HG03354 (cell line): Measurements from ENCODE around the gene RAI1.

Source experiments
- ATAC-seq: cut with Tn5 transposase; IDR thresholded peaks from one replicate; pipeline ENCODE4 v1.9.1; 2021; ENCODE audit warnings: mild to moderate bottlenecking; ENCODE audit not compliant: unreplicated experiment, poor library complexity, severe bottlenecking

RAI1 gene

DNA sequence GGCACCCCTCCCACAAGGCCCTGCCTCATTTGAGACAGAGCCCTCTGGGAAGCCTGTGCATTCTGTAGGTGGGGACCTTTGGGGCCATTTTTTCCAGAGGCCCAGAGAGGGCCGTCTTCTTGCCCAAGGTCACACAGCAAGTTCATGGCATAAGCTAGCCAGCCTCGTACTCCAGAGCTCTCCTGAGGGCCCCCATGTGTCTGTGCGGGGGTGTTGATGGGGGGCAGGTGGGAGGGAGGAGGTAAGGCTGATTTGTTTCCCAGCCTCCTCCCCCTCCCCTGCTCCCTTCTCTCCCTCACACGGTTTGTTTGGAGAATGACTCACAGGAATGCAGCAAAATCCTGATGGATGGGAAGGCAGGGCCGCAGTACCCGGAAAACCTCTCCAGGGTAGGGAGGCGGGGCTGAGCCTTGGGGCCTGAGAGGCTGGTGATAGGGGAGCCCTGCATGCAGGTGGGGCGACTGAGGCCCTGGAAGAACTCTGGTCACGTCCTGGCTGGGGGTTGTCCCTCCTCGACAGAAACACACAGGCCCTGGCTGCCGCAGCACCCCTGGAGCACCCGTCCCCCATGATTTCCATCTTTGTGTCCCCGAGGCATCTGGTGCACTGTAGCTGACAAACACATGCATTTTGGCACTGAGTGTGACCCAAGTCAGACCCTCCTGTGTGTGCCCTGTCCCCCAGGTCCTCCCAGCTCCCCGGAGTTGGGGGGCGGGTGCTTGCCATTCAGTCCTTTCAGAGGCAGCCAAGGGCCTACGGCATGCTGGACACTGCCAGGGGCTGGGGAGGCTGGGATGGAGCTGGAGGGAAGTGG is 29.7 kb downstream of the RAI1 start:
- ATAC-seq, result no peak

DNA sequence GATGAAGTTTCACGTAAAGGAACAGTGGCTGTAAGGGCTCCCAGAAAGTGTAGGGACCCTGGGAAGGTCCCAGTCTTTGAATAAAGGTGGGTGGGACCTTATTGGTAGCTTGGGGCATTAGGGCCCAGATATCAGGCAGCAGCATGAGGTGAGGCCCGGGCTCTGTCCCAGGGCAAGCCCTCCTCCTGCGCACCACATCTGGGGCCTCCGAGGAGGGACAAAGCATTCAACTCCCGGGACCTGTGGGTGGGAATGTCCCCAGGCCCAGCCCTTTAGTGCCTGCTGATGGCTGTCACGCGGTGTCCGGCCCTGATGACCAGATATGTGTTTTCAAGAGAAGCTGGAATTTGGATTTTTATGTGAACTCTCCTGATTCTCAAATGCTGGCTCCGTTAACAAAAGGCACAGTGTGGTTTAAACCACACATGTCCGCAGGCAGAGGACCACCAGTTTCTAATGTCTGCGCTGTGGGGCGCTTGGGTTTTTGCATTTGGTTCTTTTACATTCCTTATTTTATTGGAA is 30.4 kb downstream of the RAI1 start:
- ATAC-seq, result no peak

DNA sequence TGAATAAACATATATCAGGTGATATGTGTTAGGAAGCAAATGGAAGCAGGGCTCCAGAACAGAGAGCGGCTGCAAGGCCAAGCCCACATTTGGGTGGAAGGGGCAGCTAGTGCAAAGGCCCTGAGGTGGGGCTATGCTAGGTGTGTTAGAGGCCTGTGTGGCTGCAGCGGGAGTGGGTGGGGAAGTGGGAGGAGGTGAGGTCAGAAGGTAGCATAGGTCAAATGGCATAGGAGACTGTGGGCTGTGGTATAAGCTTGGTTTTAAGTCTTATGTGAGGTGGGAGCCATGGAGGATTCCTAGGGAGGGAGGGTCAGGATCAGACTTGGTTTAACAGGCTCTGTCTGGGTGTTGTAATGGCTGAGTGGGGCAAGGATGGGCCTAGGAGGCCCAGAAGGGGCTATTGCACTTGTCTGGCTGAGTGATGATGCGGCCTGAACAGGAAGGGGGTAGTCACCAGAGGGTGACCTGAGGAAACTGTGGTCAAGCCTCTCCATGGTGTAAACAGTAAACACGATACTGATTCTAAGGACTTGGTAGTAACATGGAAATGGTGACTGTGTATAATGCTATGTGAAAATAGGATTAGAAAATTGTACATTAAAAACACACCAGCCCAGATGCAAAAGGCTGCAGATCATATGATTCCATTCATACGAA is 31.1 kb downstream of the RAI1 start:
- ATAC-seq, result peak; percentile 94

DNA sequence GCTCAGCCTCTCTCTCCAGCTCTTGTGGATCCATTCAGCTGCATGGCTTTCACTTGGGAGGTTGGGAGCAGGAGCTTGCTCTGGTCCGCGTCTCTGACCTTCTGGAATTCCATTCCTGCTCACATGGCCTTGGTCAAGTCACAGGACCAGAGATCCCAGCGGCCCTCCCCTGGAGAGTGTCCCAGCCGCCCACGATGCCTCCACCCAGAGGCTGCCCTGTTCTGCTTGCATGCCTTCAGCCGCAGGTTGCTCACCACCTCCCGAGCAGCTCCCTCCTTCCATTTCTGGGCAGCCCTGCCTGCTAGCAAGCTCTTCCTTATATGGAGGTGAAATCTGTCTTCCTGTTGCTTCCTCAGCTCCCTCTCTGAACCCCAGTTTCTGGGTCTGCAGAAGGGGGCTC is 32.6 kb downstream of the RAI1 start:
- ATAC-seq, result no peak

DNA sequence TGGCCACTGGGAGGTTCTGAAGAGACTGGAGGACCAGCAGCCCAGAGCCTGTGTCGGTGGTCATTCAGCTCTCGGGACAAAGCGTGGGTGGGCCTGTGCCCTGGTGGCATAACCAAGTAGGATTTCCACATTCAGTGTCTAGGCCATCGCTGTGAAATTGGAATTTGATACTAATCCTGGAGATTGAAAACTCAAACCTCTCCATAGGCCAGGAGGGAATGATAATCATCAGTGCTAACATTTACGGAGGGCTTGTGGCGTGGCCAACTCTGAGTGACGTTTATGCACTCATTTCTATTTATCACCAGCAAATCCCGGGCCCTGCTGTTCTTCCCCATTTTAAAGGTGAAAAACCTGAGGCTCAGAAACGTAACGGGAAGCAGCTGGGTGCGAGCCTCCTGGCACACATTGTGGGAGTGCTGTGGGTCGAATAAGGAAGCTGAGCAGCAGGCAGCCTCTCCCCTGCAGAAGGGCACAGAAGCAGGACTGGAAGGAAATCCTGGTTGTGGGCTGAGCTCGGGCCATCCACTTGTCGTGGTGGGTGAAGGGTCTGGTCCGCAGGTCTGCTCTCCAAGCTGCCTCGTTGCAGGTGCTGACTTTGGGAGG is 33.1 kb downstream of the RAI1 start:
- ATAC-seq, result no peak

DNA sequence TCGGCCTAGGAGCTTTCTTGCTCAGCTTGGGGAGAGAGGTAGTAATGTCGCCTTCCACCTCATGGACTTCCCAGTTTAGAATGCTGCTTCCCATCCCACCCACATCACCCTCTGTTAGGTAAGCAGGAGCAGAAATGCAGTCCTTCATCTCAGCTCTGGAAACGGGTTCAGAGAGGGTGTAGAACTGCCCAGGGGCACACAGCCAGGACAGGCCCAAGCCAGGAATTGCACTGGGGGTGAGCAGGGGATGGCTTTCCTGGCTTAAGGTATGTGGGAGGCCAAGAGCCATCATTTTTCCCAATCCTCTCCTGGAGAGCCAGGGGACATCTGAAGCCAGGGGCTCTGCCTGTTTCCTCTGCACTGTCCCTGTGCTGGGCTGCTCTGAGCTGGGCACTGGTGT is 33.6 kb downstream of the RAI1 start:
- ATAC-seq, result no peak

DNA sequence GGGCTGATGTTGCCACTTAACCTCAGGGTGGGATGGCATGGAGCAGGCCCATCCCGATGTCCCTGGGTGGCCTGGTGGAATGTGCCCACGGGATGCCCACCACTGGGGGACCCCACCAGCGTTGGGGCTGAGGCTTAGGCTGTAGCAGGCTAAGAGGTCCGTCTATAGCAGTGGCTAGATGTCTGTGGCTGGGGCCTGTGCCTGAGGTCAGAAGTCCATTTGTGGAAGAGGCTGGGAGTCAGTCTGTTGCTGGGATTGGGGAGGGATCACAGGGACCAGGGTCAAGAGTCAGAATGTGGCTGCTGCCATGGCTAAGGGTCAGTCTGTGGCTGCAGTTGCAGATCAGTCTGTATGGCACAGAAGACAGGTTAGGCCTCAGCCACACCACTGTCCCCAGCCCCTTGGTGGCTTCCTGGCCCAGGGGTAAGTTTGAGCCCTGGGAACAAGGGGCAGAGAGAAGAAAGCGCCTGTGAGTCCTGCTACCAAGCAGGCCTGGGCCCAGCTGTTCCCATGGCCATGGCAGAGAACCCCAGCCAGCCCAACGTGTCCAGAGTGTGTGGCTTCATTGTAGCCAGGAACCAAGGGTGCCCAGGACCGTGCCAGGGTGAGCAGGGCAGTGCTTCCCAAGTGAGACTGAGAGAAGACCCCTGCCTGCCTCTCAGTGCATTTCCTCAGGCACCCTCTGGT is 35.7 kb downstream of the RAI1 start:
- ATAC-seq, result no peak

DNA sequence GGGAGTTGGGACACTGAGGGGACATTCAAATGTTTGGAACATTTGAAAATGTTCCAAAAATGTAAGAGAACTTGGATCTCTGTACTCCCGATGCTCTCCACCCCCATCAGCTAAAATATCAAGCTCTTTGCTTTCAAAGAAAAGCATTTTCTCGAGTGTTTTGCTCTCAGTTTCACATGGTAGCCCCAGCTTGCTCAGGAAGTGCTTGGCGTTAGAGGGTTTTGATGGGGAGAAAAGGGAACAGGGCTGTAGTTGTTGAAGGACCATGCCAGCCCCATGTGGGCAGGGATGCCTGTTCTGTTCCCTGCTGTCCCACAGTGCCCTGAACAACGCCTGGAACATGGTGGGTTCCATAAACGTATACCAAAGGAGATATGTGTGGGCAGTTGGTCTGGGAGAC is 37.0 kb downstream of the RAI1 start:
- ATAC-seq, result no peak

DNA sequence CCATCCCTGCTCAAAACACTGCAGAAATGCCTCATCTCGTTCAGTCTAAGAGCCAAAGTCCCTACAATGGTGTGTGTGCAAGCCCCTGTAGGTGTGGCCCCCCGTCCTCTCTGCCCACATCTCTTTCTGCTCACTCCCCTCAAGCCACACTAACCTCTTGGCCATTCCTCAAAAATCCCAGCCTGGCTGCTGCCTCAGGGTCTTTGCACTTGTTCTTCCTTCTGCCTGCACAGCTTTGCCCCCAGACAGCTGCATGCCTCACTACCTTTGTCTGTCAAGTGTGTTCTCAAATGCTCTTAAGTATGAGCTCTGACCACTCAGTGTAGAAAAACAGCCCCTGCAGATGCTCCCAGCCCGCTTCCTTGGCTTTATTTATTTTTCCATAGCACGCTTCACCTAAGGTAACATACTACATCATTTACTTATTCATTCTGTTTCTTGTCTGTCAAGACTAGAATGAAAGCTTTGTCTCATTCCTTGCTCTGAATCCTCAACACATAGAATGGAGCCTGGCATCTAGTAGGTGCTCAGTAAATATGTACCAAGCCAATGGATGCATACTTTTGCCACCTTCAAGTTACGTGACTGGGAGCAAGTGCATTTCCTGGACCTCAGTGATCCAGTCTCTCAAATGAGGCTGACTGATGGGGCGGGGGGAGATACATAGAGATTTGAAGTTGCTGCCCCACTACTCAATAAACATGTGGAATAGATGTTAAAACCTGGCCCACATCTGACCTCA is 38.1 kb downstream of the RAI1 start:
- ATAC-seq, result no peak

DNA sequence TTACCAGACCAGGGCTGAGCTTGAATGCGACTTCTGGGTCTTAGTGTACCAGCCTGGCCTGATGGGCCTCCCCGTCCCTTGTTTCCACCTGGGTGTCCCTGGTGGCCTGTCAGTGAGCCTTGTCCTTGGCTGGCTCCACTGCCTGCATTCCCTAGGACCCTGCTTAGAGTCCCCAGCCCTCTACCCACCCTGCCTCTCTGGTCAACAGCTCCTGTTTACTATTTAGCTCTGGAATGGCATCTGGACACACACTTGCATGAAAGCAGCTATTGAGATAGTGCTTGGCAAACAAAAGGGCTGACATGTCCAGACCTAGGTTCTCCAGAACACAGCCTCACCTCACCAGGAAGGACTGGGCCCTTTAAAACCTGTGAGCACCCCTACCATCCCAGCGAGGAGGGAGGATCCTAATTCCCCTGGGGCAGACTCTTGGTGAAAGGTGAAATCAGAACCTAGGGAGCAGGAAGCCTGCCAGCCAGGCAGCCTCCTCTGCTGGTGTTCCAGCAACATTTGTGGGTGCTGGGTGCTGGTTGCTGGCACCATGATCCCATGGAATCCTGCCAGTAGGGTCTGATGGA is 38.8 kb downstream of the RAI1 start:
- no peak for ATAC-seq

DNA sequence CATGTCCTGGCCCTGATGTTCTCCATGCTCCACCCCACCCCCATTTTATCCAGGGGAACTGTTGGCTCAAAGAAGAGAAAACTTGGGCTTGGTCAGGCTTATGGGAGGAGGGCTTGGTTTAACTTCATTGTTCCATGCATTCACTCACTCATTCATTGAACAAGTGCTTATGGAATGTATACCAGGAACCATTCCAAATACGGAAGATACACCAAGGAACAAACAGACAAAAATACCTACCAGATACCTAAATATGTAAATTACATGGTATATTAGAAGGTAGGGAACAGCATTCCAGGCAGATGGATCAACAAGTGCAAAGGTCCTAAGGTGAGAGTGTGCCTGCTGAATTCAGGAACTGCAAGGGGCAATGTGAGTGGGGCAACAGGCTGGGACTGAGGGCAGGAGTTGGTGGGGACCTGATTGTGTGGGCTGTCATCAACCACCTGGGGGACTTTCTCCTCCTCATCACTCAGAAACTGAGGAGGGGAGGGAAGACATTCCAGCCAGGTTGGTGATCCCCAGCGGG is 39.9 kb downstream of the RAI1 start:
- no peak for ATAC-seq

DNA sequence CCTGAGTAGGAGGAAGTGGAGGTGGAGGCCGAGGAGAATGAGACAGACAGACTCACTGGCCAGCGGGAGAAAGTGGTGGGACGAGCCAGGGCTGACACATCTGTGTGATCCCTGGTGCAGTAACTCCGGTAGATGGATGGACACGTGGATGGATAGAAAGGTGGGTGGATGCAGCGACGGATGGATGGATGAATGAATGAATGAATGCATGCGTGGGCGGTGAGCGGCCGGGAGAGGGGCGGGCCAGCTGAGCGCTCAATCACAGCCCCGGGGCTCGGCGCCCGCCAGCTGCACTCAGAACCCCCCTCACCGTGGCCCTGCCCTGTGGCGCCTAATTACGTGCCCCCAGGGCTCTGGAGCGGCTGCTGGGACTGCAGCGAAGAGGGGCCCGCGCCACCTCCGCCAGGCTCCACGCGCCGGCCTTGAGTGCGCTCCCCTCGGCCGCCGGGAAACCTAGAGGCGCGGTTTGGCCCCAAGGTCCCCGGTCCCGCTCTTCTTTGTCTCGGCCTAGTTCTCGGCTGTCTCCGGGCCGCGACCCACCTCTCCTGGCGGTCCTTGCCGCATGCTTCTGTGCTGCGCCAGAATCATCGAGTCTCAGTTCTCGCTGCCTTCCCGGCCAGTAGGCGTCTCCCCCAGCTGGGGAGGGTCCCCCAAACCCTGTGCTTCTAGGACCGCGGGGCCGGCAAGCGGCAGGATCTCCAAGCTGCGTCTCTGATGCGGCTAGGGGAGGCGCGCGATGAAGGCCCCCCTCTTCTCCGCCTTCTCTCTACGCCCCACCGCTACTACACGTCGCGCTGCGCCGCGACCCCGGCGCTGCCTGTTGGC is 41.0 kb downstream of the RAI1 start:
- no peak for ATAC-seq

DNA sequence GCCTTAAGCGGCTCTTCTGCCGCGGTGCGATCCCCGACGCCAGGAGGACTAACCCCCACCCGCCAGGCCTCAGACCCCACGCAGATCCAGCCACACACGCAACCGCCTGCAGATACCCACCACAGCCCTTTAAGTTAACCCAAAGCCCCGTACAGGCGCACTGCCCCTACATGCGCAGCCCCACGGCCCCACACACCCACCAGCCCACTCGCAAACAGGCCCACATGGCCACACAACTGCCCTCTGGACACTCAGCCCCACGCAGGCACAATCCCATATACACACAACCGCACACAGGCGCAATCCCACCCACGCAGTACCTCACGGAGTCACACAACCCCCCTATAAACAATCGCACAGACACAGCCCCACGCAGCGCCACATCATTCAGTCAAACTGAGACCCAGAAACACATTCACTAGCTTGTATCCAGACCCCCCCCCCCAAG is 41.7 kb downstream of the RAI1 start:
- ATAC-seq, result no peak

DNA sequence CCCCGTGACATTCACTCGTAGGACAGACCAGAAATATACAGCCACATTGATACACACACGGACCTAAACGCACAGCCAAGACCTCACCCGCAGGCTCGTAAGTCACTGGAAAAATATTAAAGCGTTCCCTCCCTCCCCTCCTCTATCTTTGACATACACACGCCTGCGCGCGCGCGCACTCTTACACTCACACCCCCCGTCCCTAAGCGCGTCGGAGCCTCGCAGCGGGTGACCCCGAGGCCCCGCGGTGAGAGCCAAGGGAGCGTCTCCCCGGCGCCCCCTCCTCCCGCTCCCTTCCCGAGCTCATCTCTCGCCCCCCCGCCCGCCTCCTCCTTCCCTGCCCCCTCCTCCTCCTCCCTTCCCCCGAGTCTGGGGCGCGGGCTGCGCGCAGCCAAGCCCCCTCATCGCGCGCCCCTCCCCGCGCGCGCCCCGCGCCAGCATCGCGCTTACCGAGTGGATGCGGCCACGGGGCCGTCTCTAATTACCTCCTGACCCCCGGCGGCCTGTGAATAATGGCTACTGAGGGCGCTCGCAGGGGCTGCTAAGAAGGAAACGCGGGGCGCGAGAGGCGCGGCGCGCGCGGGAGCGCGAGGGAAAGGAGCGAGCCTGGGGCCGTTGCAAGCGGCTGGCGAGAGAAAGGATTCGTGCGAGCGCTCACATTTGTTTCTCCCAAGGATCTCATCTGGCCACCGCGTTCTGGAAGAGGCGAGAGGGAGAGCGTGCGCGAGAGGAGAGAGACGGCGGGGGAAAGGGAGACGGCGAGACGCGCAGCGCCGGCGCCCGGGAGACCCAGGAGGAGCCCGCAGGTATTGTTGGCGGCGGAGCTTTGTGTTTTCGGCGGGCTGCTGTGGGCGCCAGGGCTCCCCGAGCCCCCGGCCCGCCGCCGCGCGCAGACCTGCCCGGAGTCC is 42.4 kb downstream of the RAI1 start:
- peak; percentile 35 for ATAC-seq

DNA sequence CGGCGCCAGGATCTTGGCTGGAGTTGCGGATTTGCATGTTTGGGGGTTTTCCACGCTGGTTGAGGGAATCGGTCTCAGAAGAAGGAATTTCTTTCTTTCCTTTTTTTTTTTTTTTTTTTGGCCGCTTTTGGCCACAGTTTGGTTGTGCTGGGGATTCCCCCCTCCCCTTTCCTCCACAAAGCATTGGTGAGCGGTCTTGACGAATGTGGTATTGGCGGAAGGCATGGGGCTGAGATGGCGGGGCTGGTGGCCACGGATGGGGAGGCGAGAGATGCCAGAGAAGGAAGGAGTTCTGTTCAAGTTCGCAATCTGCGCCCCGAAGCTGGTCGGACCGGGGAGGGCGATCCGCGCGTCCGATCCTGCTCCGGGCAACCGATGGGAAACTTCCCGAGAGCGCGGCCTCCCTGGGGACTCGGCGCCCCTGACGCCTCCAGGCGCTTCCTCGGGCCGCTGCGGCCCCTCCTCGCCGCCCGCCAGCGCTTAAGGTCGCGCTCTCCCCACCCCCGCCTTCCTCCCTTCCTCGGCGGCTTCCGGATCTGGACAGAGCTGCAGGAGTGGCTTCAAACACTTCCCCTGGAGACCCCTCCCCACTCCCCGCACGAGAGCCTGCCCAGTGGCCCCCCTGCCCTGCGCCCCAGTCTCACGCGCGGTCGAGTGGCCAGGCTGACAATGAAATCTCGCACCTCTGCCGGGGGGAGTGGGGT is 43.2 kb downstream of the RAI1 start:
- ATAC-seq, result peak; percentile 38

DNA sequence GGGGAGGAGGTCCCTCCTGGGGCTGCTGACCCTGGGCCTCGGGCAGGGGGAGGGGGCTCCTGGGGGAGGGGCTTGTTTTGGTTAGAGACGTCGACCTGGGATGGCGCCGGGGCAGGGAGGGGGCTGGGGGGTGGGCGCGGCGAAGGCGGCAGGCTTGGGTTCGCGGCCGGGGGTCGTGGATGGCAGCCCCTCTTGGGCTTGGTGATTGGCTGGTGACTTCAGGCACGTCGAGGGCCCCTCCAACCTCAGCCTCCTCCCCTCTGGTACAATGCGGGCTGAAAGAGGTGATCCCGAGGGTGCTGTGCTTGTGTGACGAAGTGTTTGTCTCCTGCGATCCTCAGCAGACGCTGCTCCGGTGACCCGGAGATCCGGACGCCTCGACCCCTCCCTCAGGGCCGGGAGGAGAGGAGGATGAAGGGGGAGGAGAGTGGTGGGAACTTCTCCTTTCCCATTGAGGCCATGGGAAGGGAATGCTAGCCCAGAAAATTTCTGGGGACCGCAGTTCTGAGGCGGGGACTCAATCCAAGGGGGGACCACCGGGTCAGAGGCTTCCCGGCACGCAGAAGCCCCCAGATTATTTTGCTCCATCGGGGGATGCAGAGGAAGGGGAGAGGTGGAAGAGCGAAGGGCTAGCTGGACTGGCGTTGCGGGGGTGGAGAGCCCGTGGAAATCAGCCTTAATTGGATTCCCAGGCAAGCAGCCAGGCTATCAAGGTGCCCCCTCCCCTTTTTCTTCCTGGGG is 43.9 kb downstream of the RAI1 start:
- no peak for ATAC-seq
